ENCODE data around the gene CMSS1.

DNA sequence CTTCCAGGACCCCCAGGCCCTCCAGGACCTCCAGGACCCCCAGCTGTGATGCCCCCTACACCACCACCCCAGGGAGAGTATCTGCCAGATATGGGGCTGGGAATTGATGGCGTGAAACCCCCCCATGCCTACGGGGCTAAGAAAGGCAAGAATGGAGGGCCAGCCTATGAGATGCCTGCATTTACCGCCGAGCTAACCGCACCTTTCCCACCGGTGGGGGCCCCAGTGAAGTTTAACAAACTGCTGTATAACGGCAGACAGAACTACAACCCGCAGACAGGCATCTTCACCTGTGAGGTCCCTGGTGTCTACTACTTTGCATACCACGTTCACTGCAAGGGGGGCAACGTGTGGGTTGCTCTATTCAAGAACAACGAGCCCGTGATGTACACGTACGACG is 22.1 kb upstream of the CMSS1 start:
- TF ChIP-seq, protein P1, sequence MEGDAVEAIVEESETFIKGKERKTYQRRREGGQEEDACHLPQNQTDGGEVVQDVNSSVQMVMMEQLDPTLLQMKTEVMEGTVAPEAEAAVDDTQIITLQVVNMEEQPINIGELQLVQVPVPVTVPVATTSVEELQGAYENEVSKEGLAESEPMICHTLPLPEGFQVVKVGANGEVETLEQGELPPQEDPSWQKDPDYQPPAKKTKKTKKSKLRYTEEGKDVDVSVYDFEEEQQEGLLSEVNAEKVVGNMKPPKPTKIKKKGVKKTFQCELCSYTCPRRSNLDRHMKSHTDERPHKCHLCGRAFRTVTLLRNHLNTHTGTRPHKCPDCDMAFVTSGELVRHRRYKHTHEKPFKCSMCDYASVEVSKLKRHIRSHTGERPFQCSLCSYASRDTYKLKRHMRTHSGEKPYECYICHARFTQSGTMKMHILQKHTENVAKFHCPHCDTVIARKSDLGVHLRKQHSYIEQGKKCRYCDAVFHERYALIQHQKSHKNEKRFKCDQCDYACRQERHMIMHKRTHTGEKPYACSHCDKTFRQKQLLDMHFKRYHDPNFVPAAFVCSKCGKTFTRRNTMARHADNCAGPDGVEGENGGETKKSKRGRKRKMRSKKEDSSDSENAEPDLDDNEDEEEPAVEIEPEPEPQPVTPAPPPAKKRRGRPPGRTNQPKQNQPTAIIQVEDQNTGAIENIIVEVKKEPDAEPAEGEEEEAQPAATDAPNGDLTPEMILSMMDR (IDR thresholded peaks at IDR 0.05 in 4 of 5, conservative IDR thresholded peaks at IDR 0.05 in 1 of 5): no peak
- no peak for TF ChIP-seq POLR2A (IDR thresholded peaks at IDR 0.05)
